ENCODE measurements around the gene ACAP2.
"Not testable (repeated sequence)": the region's sequence is repeated elsewhere in the genome, so short reads cannot be mapped to it uniquely, and the experiment has no call there.

Gene ACAP2

GRCh38 chr3:195410546-195410945, 32.3 kb downstream of the ACAP2 start:
- no peaks in the 10 kb centered on the region for H3K9me3 ChIP-seq (ENCODE audit: control insufficient read depth in 2 of 2, low read length in 2 of 2)
- H3K27ac ChIP-seq (ENCODE audit: low read length): no peak overlapping the region

GRCh38 chr3:195407531-195408409, 35.0 kb downstream of the ACAP2 start:
- no peak overlapping the region for H3K4me3 ChIP-seq (ENCODE audit: low read length in 2 of 2)
- H3K4me1 ChIP-seq (ENCODE audit: control insufficient read depth, insufficient read depth, low read length): no peaks in the 10 kb centered on the region
- H3K36me3 ChIP-seq (ENCODE audit: control insufficient read depth in 2 of 2, insufficient read depth in 2 of 2, low read length in 2 of 2): no peaks in the 10 kb centered on the region
- no peaks in the 10 kb centered on the region for H3K9me3 ChIP-seq (ENCODE audit: control insufficient read depth in 2 of 2, low read length in 2 of 2)
- no peak overlapping the region for H3K27ac ChIP-seq (ENCODE audit: low read length)
- H3K27me3 ChIP-seq (ENCODE audit: control insufficient read depth in 1 of 2, insufficient read depth in 2 of 2, low read length in 2 of 2): no peaks in the 10 kb centered on the region
- no peak overlapping the region for H3K9ac ChIP-seq (ENCODE audit: low read length in 2 of 2)

More at GRCh38 chr3:195410546-195410945, 32.3 kb downstream of the ACAP2 start:
- H3K4me1 ChIP-seq (ENCODE audit: control insufficient read depth, insufficient read depth, low read length): no peaks in the 10 kb centered on the region
- H3K36me3 ChIP-seq (ENCODE audit: control insufficient read depth in 2 of 2, insufficient read depth in 2 of 2, low read length in 2 of 2): no peaks in the 10 kb centered on the region
- H3K4me3 ChIP-seq (ENCODE audit: low read length in 2 of 2): no peak overlapping the region
- H3K9ac ChIP-seq (ENCODE audit: low read length in 2 of 2): no peak overlapping the region
- no peaks in the 10 kb centered on the region for H3K27me3 ChIP-seq (ENCODE audit: control insufficient read depth in 1 of 2, insufficient read depth in 2 of 2, low read length in 2 of 2)

- Histone ChIP-seq H3K9ac (ENCODE audit: low read length in 2 of 2) (no peak overlapping the region), H3K9me3 (ENCODE audit: control insufficient read depth in 2 of 2, low read length in 2 of 2) (no peaks in the 10 kb centered on the region), H3K4me1 (ENCODE audit: control insufficient read depth, insufficient read depth, low read length) (no peaks in the 10 kb centered on the region), H3K27ac (ENCODE audit: low read length) (no peak overlapping the region), H3K4me3 (ENCODE audit: low read length in 2 of 2) (no peak overlapping the region), H3K27me3 (ENCODE audit: control insufficient read depth in 1 of 2, insufficient read depth in 2 of 2, low read length in 2 of 2) (no peaks in the 10 kb centered on the region), H3K36me3 (ENCODE audit: control insufficient read depth in 2 of 2, insufficient read depth in 2 of 2, low read length in 2 of 2) (no peaks in the 10 kb centered on the region)
Measured at GRCh38 chr3:195405651-195406050, 37.2 kb downstream of the ACAP2 start.

GRCh38 chr3:195403841-195404408, 38.9 kb downstream of the ACAP2 start:
- Histone ChIP-seq H3K27me3 (ENCODE audit: control insufficient read depth in 1 of 2, insufficient read depth in 2 of 2, low read length in 2 of 2) (no peaks in the 10 kb centered on the region), H3K9me3 (ENCODE audit: control insufficient read depth in 2 of 2, low read length in 2 of 2) (no peaks in the 10 kb centered on the region), H3K9ac (ENCODE audit: low read length in 2 of 2) (no peak overlapping the region), H3K27ac (ENCODE audit: low read length) (no peak overlapping the region), H3K36me3 (ENCODE audit: control insufficient read depth in 2 of 2, insufficient read depth in 2 of 2, low read length in 2 of 2) (no peaks in the 10 kb centered on the region), H3K4me3 (ENCODE audit: low read length in 2 of 2) (no peak overlapping the region), H3K4me1 (ENCODE audit: control insufficient read depth, insufficient read depth, low read length) (no peaks in the 10 kb centered on the region)

- H3K4me1 ChIP-seq (ENCODE audit: control insufficient read depth, insufficient read depth, low read length): no peaks in the 10 kb centered on the region
Measured at GRCh38 chr3:195403244-195403643, 39.6 kb downstream of the ACAP2 start.

GRCh38 chr3:195401943-195402342, 40.9 kb downstream of the ACAP2 start:
- Histone ChIP-seq H3K9ac (ENCODE audit: low read length in 2 of 2) (no peak overlapping the region), H3K4me3 (ENCODE audit: low read length in 2 of 2) (no peak overlapping the region), H3K4me1 (ENCODE audit: control insufficient read depth, insufficient read depth, low read length) (no peaks in the 10 kb centered on the region), H3K27ac (ENCODE audit: low read length) (no peak overlapping the region), H3K36me3 (ENCODE audit: control insufficient read depth in 2 of 2, insufficient read depth in 2 of 2, low read length in 2 of 2) (no peaks in the 10 kb centered on the region), H3K9me3 (ENCODE audit: control insufficient read depth in 2 of 2, low read length in 2 of 2) (no peaks in the 10 kb centered on the region), H3K27me3 (ENCODE audit: control insufficient read depth in 1 of 2, insufficient read depth in 2 of 2, low read length in 2 of 2) (no peaks in the 10 kb centered on the region)

More at GRCh38 chr3:195403244-195403643, 39.6 kb downstream of the ACAP2 start:
- no peaks in the 10 kb centered on the region for H3K27me3 ChIP-seq (ENCODE audit: control insufficient read depth in 1 of 2, insufficient read depth in 2 of 2, low read length in 2 of 2)
- H3K4me3 ChIP-seq (ENCODE audit: low read length in 2 of 2): no peak overlapping the region
- no peak overlapping the region for H3K9ac ChIP-seq (ENCODE audit: low read length in 2 of 2)
- H3K27ac ChIP-seq (ENCODE audit: low read length): no peak overlapping the region
- H3K36me3 ChIP-seq (ENCODE audit: control insufficient read depth in 2 of 2, insufficient read depth in 2 of 2, low read length in 2 of 2): no peaks in the 10 kb centered on the region
- no peaks in the 10 kb centered on the region for H3K9me3 ChIP-seq (ENCODE audit: control insufficient read depth in 2 of 2, low read length in 2 of 2)

- not testable (repeated sequence) for H3K4me1 ChIP-seq (ENCODE audit: control insufficient read depth, insufficient read depth, low read length); H3K9ac ChIP-seq (ENCODE audit: low read length in 2 of 2); H3K27ac ChIP-seq (ENCODE audit: low read length); H3K36me3 ChIP-seq (ENCODE audit: control insufficient read depth in 2 of 2, insufficient read depth in 2 of 2, low read length in 2 of 2); H3K9me3 ChIP-seq (ENCODE audit: control insufficient read depth in 2 of 2, low read length in 2 of 2); H3K27me3 ChIP-seq (ENCODE audit: control insufficient read depth in 1 of 2, insufficient read depth in 2 of 2, low read length in 2 of 2); H3K4me3 ChIP-seq (ENCODE audit: low read length in 2 of 2)
Measured at GRCh38 chr3:195398460-195398859, 44.4 kb downstream of the ACAP2 start.

GRCh38 chr3:195397524-195397923, 45.3 kb downstream of the ACAP2 start:
- Histone ChIP-seq H3K27ac (ENCODE audit: low read length) (no peak overlapping the region), H3K9me3 (ENCODE audit: control insufficient read depth in 2 of 2, low read length in 2 of 2) (no peaks in the 10 kb centered on the region), H3K36me3 (ENCODE audit: control insufficient read depth in 2 of 2, insufficient read depth in 2 of 2, low read length in 2 of 2) (no peaks in the 10 kb centered on the region), H3K9ac (ENCODE audit: low read length in 2 of 2) (no peak overlapping the region), H3K27me3 (ENCODE audit: control insufficient read depth in 1 of 2, insufficient read depth in 2 of 2, low read length in 2 of 2) (no peaks in the 10 kb centered on the region), H3K4me1 (ENCODE audit: control insufficient read depth, insufficient read depth, low read length) (no peaks in the 10 kb centered on the region), H3K4me3 (ENCODE audit: low read length in 2 of 2) (no peak overlapping the region)

GRCh38 chr3:195395208-195395816, 47.5 kb downstream of the ACAP2 start:
- H3K27me3 ChIP-seq (ENCODE audit: control insufficient read depth in 1 of 2, insufficient read depth in 2 of 2, low read length in 2 of 2): no peaks in the 10 kb centered on the region
- no peak overlapping the region for H3K4me3 ChIP-seq (ENCODE audit: low read length in 2 of 2)
- H3K4me1 ChIP-seq (ENCODE audit: control insufficient read depth, insufficient read depth, low read length): no peaks in the 10 kb centered on the region
- H3K9ac ChIP-seq (ENCODE audit: low read length in 2 of 2): no peak overlapping the region
- no peaks in the 10 kb centered on the region for H3K9me3 ChIP-seq (ENCODE audit: control insufficient read depth in 2 of 2, low read length in 2 of 2)
- no peak overlapping the region for H3K27ac ChIP-seq (ENCODE audit: low read length)
- H3K36me3 ChIP-seq (ENCODE audit: control insufficient read depth in 2 of 2, insufficient read depth in 2 of 2, low read length in 2 of 2): peaks cover 0 to 2% of the 10 kb centered on the region in 2 donors

- Histone ChIP-seq H3K4me1 (ENCODE audit: control insufficient read depth, insufficient read depth, low read length) (no peaks in the 10 kb centered on the region), H3K9ac (ENCODE audit: low read length in 2 of 2) (no peak overlapping the region), H3K4me3 (ENCODE audit: low read length in 2 of 2) (no peak overlapping the region), H3K9me3 (ENCODE audit: control insufficient read depth in 2 of 2, low read length in 2 of 2) (no peaks in the 10 kb centered on the region), H3K27me3 (ENCODE audit: control insufficient read depth in 1 of 2, insufficient read depth in 2 of 2, low read length in 2 of 2) (no peaks in the 10 kb centered on the region), H3K36me3 (ENCODE audit: control insufficient read depth in 2 of 2, insufficient read depth in 2 of 2, low read length in 2 of 2) (peaks cover 0 to 2% of the 10 kb centered on the region in 2 donors), H3K27ac (ENCODE audit: low read length) (no peak overlapping the region)
Measured at GRCh38 chr3:195394700-195395099, 48.1 kb downstream of the ACAP2 start.

- peaks cover 0 to 2% of the 10 kb centered on the region in 2 donors for H3K36me3 ChIP-seq (ENCODE audit: control insufficient read depth in 2 of 2, insufficient read depth in 2 of 2, low read length in 2 of 2)
- no peaks in the 10 kb centered on the region for H3K4me1 ChIP-seq (ENCODE audit: control insufficient read depth, insufficient read depth, low read length)
- no peaks in the 10 kb centered on the region for H3K27me3 ChIP-seq (ENCODE audit: control insufficient read depth in 1 of 2, insufficient read depth in 2 of 2, low read length in 2 of 2)
- H3K27ac ChIP-seq (ENCODE audit: low read length): no peak overlapping the region
- no peak overlapping the region for H3K4me3 ChIP-seq (ENCODE audit: low read length in 2 of 2)
- no peaks in the 10 kb centered on the region for H3K9me3 ChIP-seq (ENCODE audit: control insufficient read depth in 2 of 2, low read length in 2 of 2)
- H3K9ac ChIP-seq (ENCODE audit: low read length in 2 of 2): no peak overlapping the region
Measured at GRCh38 chr3:195394024-195394423, 48.8 kb downstream of the ACAP2 start.

Data from stomach smooth muscle (tissue), 2 donors.